Measurements from ENCODE around the gene NDUFA1. TPM values are rescaled to one million over a fixed set of nuclear protein-coding genes. Genes with fewer than 3 reads are reported as not detected.

The NDUFA1 gene
- polyA plus RNA-seq, 1 donor from 2014 or later: 270 TPM

- H3K4me2 ChIP-seq (ENCODE audit: low read length): no peak overlapping the region
- no peaks in the 10 kb centered on the region for H3K27me3 ChIP-seq (ENCODE audit: insufficient read depth, low read depth, low read length)
- no peaks in the 10 kb centered on the region for H3K79me2 ChIP-seq (replicated peaks; ENCODE audit: insufficient read depth, low read length)
- no peak overlapping the region for H3K9ac ChIP-seq (ENCODE audit: low read length)
- no peaks in the 10 kb centered on the region for H3K9me3 ChIP-seq (ENCODE audit: low read length)
- no peaks in the 10 kb centered on the region for H3K36me3 ChIP-seq (ENCODE audit: insufficient read depth, low read length)
- no peaks in the 10 kb centered on the region for H3K9me2 ChIP-seq (ENCODE audit: insufficient read depth, low read length)
- no peak overlapping the region for H3K4me3 ChIP-seq (ENCODE audit: low read length)
- TF ChIP-seq RAD21 (conservative IDR thresholded peaks at IDR 0.05) (no peak), SMC3 (conservative IDR thresholded peaks at IDR 0.05; ENCODE audit: poor library complexity) (no peak), REST (IDR thresholded peaks at IDR 0.05; ENCODE audit: borderline replicate concordance) (no peak), POLR2AphosphoS5 (IDR thresholded peaks at IDR 0.05) (no peak), MXI1 (conservative IDR thresholded peaks at IDR 0.05; ENCODE audit: poor library complexity, severe bottlenecking) (no peak), EZH2 (IDR thresholded peaks at IDR 0.05; ENCODE audit: borderline replicate concordance, insufficient read depth, low read length, poor library complexity, severe bottlenecking) (no peak)
- no peaks in the 10 kb centered on the region for H4K20me1 ChIP-seq (ENCODE audit: insufficient read depth)
- H3F3A ChIP-seq (ENCODE audit: insufficient read depth, low read length, poor library complexity, severe bottlenecking): no peaks in the 10 kb centered on the region
- no peak overlapping the region for H3K27ac ChIP-seq (ENCODE audit: low read length)
- H2AFZ ChIP-seq (ENCODE audit: low read depth, low read length): no peak overlapping the region
Observed at GRCh38 chrX:119833905-119834304, 37.7 kb upstream of the NDUFA1 start.

GRCh38 chrX:119852382-119853353 lies 19.0 kb upstream of the NDUFA1 start, which contains the start of gene UPF3B:
UPF3B (minus strand) TSS chrX:119852963; CDS start chrX:119852928, 35 bp downstream.
- H3K9ac ChIP-seq (ENCODE audit: low read length): peak within 1 kb of the TSS; percentile 83
- peak within 1 kb of the TSS; percentile 84 for H3K27ac ChIP-seq (ENCODE audit: low read length)
- H3K27me3 ChIP-seq (ENCODE audit: insufficient read depth, low read depth, low read length): no peaks in the 10 kb centered on the region
- TF ChIP-seq CTCF (IDR thresholded peaks at IDR 0.05; ENCODE audit: poor library complexity, severe bottlenecking) (no peak), SMC3 (conservative IDR thresholded peaks at IDR 0.05; ENCODE audit: poor library complexity) (peak; percentile 29), EZH2 (IDR thresholded peaks at IDR 0.05; ENCODE audit: borderline replicate concordance, insufficient read depth, low read length, poor library complexity, severe bottlenecking) (no peak), POLR2AphosphoS5 (IDR thresholded peaks at IDR 0.05) (peak; percentile 68), EP300 (conservative IDR thresholded peaks at IDR 0.05; ENCODE audit: poor library complexity, severe bottlenecking) (no peak), REST (IDR thresholded peaks at IDR 0.05; ENCODE audit: borderline replicate concordance) (peak; percentile 5), TAF1 (IDR thresholded peaks at IDR 0.05; ENCODE audit: low read depth) (no peak), MXI1 (conservative IDR thresholded peaks at IDR 0.05; ENCODE audit: poor library complexity, severe bottlenecking) (peak; percentile 43), RAD21 (conservative IDR thresholded peaks at IDR 0.05) (peak; percentile 14)
- H3K9me3 ChIP-seq (ENCODE audit: low read length): no peaks in the 10 kb centered on the region
- peak within 1 kb of the TSS; percentile 78 for H3K4me3 ChIP-seq (ENCODE audit: low read length)
- no peaks in the 10 kb centered on the region for H4K20me1 ChIP-seq (ENCODE audit: insufficient read depth)
- no peaks in the 10 kb centered on the region for H3F3A ChIP-seq (ENCODE audit: insufficient read depth, low read length, poor library complexity, severe bottlenecking)
- H3K36me3 ChIP-seq (ENCODE audit: insufficient read depth, low read length): no peaks in the 10 kb centered on the region
- no peaks in the 10 kb centered on the region for H3K9me2 ChIP-seq (ENCODE audit: insufficient read depth, low read length)
- H2AFZ ChIP-seq (ENCODE audit: low read depth, low read length): peak within 1 kb of the TSS; percentile 51
- H3K79me2 ChIP-seq (replicated peaks; ENCODE audit: insufficient read depth, low read length): peaks cover 17% of the 10 kb centered on the region
- peak within 1 kb of the TSS; percentile 62 for H3K4me2 ChIP-seq (ENCODE audit: low read length)

All from neural cell (in vitro differentiated cells).